ELF-1 (cell line): ENCODE results near the gene TNFRSF19.
A peak's percentile ranks its signal among the peaks of the same experiment; 100 is the strongest.

Experiments
- DNase-seq: peaks from one replicate; pipeline ENCODE4 v3.0.0-alpha.2; 2016; ENCODE audit warnings: low read depth, low spot score

TNFRSF19 gene

GRCh38 chr13:23683084-23683483 is 112.9 kb downstream of the TNFRSF19 start:
- DNase-seq: no peak

- DNase-seq: no peak
These were observed 114.4 kb downstream of the TNFRSF19 start for GRCh38 chr13:23684647-23685046.

GRCh38 chr13:23685416-23685815 is 115.2 kb downstream of the TNFRSF19 start:
- no peak for DNase-seq

- no peak for DNase-seq
These were observed 116.7 kb downstream of the TNFRSF19 start for GRCh38 chr13:23686948-23687347.

- DNase-seq: no peak
These were observed 117.4 kb downstream of the TNFRSF19 start for GRCh38 chr13:23687614-23688013.

- DNase-seq: no peak
These were observed 118.1 kb downstream of the TNFRSF19 start for GRCh38 chr13:23688336-23688735.

GRCh38 chr13:23690668-23691067 is 120.5 kb downstream of the TNFRSF19 start:
- DNase-seq: no peak

GRCh38 chr13:23692816-23693215 is 122.6 kb downstream of the TNFRSF19 start:
- no peak for DNase-seq

- DNase-seq: no peak
These were observed 125.0 kb downstream of the TNFRSF19 start for GRCh38 chr13:23695196-23695595.

- DNase-seq: peak; percentile 84
These were observed 125.7 kb downstream of the TNFRSF19 start for GRCh38 chr13:23695711-23696464.

GRCh38 chr13:23696610-23697009 is 126.4 kb downstream of the TNFRSF19 start:
- peak; percentile 68 for DNase-seq

- DNase-seq: no peak
These were observed 127.6 kb downstream of the TNFRSF19 start for GRCh38 chr13:23697772-23698313.

GRCh38 chr13:23699271-23699670 is 129.1 kb downstream of the TNFRSF19 start:
- DNase-seq: no peak

- no peak for DNase-seq
These were observed 131.0 kb downstream of the TNFRSF19 start for GRCh38 chr13:23701186-23701585.

GRCh38 chr13:23701636-23702035 is 131.4 kb downstream of the TNFRSF19 start:
- no peak for DNase-seq

GRCh38 chr13:23703246-23703860 is 133.1 kb downstream of the TNFRSF19 start:
- DNase-seq: no peak

GRCh38 chr13:23705583-23705982 is 135.4 kb downstream of the TNFRSF19 start:
- DNase-seq: no peak

GRCh38 chr13:23707674-23708073 is 137.5 kb downstream of the TNFRSF19 start:
- no peak for DNase-seq

- DNase-seq: no peak
These were observed 139.3 kb downstream of the TNFRSF19 start for GRCh38 chr13:23709536-23709935.

- DNase-seq: no peak
These were observed 140.2 kb downstream of the TNFRSF19 start for GRCh38 chr13:23710366-23710765.

- DNase-seq: no peak
These were observed 141.1 kb downstream of the TNFRSF19 start for GRCh38 chr13:23711355-23711754.

GRCh38 chr13:23714672-23715071 is 144.5 kb downstream of the TNFRSF19 start:
- no peak for DNase-seq
